HPDE6-E6E7 (cell line): ENCODE results near the gene OR2AG2.
"Not testable (repeated sequence)": the region's sequence is repeated elsewhere in the genome, so short reads cannot be mapped to it uniquely, and the experiment has no call there.

Experiments used
- DNase-seq: peaks from one replicate; pipeline ENCODE4 v3.0.0; 2011; ENCODE audit warnings: missing footprints; ENCODE audit errors: extremely low spot score

The OR2AG2 gene, protein sequence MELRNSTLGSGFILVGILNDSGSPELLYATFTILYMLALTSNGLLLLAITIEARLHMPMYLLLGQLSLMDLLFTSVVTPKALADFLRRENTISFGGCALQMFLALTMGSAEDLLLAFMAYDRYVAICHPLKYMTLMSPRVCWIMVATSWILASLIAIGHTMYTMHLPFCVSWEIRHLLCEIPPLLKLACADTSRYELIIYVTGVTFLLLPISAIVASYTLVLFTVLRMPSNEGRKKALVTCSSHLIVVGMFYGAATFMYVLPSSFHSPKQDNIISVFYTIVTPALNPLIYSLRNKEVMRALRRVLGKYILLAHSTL

DNA sequence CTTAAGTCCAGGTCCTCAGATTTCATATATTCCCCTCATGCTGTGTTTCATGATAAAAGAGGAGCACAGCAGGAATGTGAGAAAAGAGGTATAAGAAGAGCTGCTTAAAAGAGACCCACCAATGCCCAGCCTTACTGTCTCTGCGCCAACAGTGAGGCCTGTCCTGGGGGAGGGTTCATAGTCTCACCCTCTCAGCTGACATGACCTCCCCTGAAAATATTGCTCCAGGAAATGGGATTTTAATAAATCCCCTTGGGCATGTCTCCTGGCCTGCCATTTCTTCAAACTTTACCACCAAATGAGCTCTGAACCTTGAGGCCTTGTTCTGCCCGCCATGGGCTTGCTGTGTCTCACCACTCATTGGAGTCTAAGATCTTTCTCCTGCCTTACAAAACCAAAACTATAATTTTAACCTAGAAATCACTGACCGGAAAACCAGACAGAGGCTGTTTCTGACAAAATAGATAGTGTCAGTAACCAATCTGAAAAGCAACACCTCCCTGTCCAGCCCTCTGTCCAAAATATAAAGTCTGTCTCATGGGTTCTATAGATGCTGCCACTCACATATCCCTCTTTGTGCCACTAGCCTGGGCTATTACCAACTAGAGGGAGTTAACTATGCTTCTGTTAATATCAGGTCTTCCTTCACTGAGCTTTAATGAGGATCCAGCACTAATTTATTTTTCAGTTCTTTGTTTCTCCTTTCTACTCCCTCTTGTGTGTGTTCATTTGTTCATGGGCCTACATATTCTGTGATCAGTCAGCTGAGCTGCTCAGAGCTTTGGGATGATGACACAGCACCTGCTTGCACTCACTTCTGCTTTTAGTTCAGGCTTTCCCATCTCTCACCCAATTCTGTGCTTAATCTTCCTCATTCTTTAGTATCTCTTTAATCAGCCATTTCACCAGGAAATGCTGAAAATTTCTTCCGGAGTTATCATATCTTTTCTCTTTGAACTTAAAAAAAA, at the start of gene OR2AG2:
OR2AG2 (minus strand) TSS at position 51 of the 968 bp plus-strand sequence. CDS start 3,019 bp downstream, outside the sequence.
- DNase-seq = no peak

DNA sequence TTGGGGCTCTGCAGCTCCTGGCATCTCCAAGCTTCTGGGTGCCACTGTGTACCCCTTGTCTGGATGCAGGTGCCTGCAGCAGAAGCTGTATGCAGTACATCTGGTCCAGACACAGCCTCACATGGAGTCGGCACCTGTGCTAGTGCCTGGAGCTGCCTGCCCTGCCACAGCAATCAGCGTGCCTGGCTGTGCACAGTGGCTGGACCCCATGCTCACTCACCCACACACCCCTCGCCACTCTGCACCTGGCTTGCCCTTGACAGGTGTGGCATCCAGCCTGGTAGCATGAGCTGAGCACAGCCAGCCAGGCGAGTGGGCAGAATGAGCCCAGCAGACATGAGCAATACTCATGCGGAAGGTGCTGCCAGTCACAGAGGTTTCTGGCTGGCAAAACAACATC, 47.2 kb upstream of the OR2AG2 start:
- no peak for DNase-seq

DNA sequence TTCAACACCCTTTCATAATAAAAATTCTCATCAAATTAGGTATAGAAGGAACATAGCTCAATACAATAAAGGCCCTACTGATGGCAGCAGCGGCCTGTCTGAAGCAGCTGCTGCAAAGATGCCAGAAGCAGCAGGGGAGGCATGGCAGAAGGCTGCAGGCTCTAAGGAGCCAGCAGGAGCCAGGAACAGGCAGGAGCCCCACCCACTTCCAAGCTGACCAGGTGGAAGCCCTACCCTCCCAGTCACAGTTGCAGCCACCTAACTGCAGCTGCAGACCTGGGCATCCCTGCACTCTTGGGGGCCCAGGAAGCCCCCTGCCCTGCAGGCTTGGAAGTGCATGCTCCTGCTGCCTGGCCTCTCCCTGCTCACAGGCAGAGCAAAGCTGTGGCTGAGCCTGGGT, 45.9 kb upstream of the OR2AG2 start:
- DNase-seq = no peak

DNA sequence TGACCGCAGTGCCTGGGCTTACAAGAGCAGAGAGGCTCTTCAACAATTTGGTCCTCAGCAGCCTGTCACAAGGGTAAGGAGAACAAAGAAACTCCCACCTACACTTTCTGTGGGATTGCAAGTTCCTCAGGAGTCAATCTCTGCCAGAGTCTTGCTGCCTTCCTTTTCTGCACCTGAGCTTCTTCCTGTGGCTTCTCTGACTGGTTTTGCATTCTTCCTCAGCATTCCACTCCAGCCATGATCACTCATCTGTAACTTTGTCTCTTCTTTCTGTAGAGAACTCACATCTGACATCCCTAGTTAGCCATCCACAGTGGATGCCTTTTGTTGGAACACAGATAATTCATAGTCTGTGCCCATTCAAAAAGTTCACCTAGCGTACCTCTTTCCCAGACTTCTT, 41.9 kb upstream of the OR2AG2 start:
- DNase-seq = no peak

GRCh38 chr11:6812390-6813005, 40.7 kb upstream of the OR2AG2 start:
- peak; percentile 17 for DNase-seq

DNA sequence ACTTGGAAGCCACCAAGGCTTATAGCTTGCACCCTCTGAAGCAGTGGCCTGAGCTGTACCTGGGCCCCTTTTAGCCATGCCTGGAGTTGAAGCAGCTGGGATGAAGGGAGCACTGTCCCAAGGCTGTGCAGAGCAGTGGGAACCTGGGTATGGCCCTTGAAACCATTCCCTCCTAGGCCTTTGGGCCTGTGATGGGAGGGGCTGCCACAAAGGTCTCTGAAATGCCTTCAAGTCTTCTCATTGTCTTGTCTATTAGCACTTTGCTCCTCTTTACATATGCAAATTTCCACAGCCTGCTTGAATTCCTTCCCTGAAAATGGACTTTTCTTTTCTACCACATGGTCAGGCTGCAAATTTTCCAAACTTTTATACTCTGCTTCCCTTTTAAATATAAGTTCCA, 29.3 kb upstream of the OR2AG2 start:
- DNase-seq = not testable (repeated sequence)

- DNase-seq = no peak
Observed at GRCh38 chr11:6799402-6799801, 27.6 kb upstream of the OR2AG2 start, which contains the start of gene OR6A2. Gene OR6A2, minus strand, starts transcription at chr11:6799689. Its CDS starts 3,981 bp downstream, at chr11:6795708.

- DNase-seq = no peak
Observed at GRCh38 chr11:6794639-6795038, 22.9 kb upstream of the OR2AG2 start.

DNA sequence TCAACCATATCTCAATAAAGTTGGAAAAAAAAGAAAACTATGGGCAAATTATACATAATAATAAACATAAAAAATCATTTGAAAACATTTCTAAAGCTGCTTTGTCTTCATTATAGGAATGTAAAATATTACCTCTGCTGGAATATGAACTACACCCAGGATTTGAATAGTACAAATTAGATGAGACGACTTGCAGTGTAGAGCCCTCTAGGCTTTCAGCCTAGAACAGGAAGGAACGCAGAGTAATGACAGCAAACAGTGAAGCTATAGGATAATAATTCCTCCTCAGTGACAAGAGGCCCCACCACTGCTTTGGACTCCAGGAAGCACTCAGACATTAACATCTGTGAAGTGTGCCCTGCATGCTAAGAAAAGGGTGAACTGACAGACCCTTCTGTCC, 18.8 kb upstream of the OR2AG2 start:
- no peak for DNase-seq

DNA sequence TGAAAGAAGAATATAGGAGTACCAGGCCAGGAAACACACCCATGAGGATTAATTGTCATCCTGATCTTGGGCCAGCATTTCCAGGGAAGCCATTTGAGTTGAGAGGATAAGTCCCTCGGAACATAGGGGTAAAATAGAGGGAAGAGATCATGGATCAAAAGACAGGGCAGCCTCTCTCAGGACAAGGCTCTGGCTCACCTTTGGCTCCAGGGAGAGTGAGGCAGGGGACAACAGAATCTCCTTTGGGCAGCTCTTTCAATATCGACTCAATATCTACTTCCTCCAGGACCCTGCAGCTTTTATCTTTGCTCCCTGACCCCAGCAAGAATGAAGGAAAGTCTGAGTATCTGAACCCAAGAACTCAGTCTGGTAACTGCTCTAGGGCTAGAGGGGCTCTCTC, 10.9 kb upstream of the OR2AG2 start, which contains the start of gene OR2AG1:
OR2AG1 (plus strand) TSS at position 301 of the 400 bp plus-strand sequence. CDS start 2,018 bp downstream, outside the sequence.
- no peak for DNase-seq

- DNase-seq = no peak
Observed at GRCh38 chr11:6780829-6781228, 9.1 kb upstream of the OR2AG2 start.

DNA sequence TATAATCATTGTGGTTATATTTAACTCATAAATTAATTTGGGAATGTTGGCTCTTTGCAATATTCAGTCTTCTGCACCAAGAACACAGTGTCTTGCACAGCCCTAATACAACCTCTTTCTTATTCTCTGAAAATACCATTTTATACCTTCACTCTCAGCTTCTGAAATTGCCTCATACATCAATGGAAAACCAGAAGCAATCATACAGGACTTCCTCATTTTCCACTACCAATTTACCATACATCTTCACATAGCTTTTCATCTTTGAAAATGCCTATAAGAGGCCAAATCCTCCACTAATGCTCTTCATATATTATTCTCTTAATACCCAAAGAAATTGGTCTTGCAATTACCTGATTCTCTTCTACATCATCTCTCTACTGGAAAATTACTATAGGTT, 6.7 kb upstream of the OR2AG2 start:
- DNase-seq = no peak

- peak; percentile 27 for DNase-seq
Observed at GRCh38 chr11:6757373-6757967, 14.3 kb downstream of the OR2AG2 start.

- no peak for DNase-seq
Observed at GRCh38 chr11:6755953-6756347, 15.8 kb downstream of the OR2AG2 start.

DNA sequence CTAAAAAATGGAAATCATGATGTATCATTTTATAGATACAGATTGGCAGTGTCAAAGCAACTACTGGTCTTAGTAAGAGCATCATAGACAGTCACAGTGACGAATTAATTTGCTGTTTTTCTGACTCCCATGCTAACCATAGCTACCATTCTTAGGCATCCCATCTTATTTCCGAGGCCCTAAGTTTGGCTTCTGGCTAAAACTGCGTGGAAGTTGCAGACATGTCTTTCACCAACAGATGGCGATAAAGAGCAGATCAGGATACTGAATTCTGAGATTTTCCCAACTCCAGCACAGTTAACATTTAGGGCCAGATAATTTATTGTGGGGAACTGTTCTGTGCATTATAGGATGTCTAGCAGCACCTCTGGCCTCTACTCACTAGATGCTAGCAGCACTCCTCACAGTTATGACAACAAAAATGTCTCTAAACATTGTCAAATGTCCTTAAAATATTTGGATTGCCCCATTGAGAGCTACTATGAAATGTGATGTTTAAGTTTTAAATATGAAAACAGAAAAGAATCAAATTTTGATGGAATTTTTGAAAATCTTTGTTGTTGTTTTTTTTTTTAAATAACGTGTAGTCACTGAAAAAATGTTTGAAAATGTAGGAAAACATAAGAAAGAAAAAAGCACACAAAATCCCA, 16.3 kb downstream of the OR2AG2 start:
- peak; percentile 23 for DNase-seq

GRCh38 chr11:6747097-6747668, 24.6 kb downstream of the OR2AG2 start:
- no peak for DNase-seq

GRCh38 chr11:6746626-6747025, 25.1 kb downstream of the OR2AG2 start:
- DNase-seq = no peak

GRCh38 chr11:6746086-6746618, 25.6 kb downstream of the OR2AG2 start:
- DNase-seq = no peak

DNA sequence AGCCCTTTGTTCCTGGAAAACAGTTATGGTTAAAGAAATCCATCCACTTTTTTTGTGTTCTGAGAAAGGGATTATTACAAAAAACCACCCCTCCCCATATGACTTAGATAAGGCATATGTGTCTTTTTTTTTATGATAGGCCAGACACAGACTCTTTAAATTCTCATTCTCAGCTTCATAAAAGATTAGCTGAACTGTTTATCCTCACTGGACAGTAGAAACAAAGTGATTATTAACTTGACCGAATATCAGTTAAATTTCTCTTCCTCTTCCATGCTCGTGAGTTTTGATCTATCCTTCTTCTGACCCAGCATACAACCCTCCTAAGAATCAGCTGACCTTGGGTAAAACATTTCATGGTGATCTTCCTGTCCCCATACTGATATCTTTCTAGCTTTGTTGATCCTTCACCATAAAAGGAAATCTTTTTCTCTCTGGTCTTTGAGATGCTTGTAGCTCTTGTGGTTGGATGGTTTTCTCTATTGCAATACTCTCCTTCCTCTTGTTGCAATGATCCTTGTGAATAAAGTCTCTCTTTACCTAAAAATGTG, 26.2 kb downstream of the OR2AG2 start:
- DNase-seq = no peak

- no peak for DNase-seq
Observed at GRCh38 chr11:6745018-6745417, 26.8 kb downstream of the OR2AG2 start.
